GM21825 (cell line): ENCODE results near the gene NOS1.
"Not testable (repeated sequence)": the region's sequence is repeated elsewhere in the genome, so short reads cannot be mapped to it uniquely, and the experiment has no call there.

Experiments used
- ATAC-seq: cut with Tn5 transposase; IDR thresholded peaks from one replicate; pipeline ENCODE4 v1.9.1; 2021; ENCODE audit warnings: mild to moderate bottlenecking, moderate library complexity; ENCODE audit not compliant: unreplicated experiment

NOS1 gene

DNA sequence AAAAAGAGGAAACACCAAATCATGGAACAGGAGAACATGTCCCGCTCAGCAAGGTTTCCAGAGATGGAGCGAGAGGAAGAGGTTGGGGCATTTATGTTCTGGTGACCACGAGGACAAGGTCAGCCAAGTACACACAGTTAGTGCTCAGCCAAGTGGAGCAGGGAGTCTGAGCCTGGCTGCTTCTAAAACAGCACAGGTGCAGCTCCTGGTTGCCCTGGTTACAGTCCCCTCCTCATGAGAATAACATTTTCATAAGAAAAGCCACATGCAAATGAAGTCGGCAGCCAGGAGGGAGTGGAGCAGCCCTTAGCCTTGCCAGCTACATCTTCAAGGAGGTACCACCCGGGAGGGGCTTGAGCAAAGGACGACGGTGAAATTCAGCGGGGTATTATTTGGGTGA lies 81.8 kb downstream of the NOS1 start:
- no peak for ATAC-seq

DNA sequence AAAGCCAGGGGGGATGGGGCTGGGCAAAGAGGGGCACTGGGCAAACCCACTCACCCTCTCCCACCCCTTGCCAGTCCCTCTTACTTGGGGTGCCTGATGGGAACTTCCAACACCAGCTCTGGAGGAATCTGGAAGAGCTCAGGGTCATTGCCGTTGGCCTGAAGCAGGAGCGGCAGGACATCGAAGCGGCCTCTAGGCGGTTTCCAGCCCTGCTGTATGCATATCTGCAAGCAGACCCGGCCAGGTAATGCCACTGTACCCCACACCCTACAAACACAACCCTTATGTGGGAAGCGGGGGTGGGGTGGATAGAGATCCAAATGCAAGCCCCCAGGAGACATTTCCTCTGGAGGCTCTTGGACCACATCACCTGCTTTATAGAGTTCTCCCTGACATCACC lies 83.6 kb downstream of the NOS1 start:
- no peak for ATAC-seq

DNA sequence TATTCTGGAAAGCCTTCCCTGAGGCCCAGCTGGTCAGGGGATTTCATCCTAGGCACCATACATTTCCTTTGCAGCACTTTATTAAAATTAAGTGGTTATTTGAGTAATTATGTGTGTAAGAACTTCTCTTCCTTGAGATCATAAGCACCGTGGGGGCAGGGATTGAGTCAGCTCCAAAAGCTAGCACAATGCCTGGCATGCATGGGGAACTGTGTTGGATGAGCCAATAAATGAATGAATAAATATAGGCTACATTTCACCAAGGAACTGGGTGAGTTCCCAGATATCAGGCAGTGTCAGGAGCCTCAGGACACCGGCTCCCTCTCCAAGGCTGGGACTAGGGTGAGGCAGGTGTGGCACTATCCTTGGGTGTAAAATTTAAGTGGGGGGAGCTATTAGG lies 88.3 kb downstream of the NOS1 start:
- ATAC-seq: no peak

DNA sequence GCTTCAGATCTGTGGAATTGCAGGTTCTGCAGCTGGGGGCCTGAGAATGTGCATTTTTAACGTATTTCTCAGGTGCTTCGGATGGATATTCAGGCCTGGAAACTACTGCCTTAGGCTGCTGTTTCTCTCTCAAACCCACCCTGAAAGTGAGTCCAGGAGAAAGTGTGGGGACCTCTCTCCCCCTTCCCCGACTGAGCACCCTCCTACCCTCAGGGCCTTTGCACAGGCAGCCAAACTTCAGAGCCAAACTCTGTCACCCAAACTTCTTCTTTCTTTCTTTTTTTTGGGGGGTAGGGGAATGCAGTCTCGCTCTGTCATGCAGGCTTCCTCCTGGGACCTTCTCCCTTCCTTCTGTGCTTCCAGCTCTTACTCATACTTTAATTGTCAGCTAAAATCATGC lies 88.7 kb downstream of the NOS1 start:
- ATAC-seq: no peak

DNA sequence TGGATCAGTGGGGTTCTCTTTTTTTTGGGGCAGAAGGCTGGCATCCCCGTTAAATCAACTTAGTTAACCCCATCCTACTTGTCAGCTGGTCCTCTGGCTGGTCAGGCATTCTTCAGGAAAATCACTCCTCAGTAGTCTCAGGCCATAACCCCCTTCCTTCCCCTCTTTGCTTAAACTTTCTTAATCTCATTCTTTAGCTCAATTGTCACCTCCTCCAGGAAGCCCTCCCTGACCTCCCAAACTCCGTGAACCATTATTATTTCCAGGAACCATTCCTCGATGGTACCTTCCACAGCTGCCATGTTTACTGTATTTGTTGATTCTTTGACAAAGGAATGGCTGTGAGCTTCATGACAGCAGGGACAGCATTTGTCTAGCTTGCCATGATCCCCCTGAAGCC lies 98.7 kb downstream of the NOS1 start:
- ATAC-seq: no peak

DNA sequence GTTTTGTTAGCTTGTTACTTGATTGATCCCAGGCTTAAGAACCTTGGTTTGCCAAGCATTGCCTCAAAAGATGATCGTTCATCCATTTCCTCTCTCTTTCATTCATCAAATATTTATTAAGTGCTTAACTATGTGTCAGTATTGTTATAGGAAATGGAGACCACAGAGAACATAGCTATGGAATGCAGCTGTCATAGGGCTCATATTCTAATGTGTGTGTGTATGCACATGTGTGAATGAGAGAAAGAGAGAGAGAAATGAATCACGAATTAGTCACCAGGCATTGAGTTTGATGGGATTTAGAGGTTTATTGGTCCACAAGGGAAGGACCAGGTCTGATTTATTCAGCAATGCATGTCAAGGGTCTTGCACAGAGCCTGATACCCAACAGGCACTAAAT lies 100.2 kb downstream of the NOS1 start:
- ATAC-seq: no peak

DNA sequence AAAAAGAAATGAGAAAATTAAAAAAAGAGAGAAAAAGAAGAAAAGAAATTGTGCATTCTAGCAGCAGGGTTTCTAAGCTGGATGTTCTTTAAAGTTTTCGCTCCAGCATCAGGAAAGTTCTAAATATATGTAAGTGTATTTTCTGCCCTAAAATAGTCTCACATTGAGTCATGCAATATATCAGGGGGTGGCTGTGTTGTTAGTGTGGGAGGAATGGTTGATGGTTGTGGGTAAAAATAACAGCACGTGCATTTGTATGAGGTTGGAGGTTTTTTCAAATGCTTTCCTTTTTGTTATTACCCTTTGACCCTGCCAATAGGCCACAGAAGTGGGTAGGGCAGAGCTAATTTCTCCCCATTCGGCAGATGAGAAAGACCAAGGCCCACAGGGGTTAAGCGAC lies 106.0 kb downstream of the NOS1 start:
- no peak for ATAC-seq

DNA sequence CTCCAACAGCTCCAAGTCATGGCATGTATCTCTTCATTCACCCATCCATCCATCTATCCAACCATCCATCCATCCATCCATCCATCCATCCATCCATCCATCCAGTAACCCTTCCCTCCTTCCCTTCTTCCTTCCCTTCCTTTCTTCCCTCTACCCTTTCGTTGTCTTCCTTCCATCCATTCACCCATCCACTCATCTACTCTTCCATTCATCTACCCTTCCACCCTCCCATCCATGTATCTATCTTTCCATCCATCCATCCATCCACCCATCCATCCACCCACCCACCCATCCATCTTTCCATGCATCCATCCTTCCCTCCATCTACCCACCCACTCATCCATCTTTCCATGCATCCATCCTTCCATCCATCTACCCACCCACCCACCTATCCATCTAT lies 117.9 kb downstream of the NOS1 start:
- ATAC-seq: no peak

DNA sequence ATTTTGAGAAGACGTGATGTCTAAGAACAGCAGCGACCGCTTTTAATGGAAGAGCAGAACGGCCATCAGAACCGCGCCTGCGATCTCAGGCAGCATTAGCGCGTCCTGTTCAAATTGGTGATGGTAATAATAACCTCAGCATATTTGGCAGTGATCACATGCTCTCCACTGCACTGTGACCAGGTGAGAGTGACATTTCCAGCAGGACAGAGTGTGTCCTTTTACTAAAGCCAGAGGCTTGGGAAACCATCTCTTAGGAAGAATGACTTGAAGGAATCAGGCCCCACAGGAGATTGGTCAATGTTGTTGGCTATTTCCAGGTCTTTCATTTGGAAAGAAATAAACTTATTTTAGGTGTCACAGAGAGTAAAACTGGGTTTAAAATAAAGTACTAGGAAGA lies 119.7 kb downstream of the NOS1 start:
- no peak for ATAC-seq

DNA sequence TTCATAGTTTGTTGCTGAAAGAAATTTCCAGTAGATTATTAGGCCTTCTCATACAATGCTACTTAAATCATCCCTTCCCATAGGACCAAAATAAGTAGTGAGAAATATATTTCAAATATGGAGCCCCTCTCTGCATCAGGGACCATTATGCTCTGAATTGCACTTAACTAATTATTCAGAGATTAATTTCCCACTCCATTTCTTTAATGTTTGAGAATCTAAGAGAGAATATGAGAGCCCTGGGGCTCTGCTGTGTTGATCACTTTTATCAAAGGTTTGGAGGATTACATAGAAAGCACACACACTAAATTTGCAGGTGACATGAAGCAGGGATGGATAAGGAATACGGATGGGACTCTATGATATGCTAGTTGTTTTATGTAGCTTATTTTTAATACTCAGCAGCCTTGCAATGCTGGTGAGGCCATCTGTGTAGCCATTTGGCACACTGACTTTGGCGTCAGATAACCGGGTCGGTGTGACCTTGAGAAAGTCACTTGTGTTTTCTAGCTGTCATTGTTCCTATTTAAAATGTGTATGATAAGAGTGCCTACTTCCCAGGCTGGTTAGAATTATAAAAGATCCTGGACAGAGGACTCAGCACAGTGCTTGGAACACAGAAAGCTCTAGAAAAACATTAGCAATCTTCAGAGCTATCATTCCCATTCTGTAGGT lies 121.2 kb downstream of the NOS1 start:
- ATAC-seq: no peak

DNA sequence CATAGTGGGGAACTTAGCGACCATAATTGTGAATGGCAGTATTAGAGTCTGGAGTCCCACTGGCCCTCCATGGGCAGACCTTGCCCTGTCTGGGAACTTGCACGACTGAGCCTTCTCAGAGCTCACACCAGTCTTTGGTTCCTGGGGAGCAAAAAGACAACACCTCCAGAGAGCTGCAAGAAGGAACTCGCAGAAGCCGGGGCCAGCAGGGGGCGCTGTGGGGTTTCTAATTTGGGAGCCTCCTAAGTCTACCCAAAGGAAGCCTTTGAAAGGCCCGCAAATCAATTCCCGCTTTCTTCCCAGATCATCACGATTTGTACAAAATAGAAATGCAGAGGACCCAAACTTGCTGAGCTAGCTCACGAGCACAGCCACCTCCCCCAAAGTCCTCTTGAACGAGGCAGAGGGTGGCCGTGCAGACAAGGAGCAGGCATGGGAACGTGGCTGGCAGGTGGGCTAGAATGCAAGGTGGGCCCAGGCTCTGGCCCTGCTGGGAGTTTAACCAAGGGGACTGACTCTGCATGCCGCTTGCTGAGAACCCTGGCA lies 124.9 kb downstream of the NOS1 start:
- no peak for ATAC-seq

DNA sequence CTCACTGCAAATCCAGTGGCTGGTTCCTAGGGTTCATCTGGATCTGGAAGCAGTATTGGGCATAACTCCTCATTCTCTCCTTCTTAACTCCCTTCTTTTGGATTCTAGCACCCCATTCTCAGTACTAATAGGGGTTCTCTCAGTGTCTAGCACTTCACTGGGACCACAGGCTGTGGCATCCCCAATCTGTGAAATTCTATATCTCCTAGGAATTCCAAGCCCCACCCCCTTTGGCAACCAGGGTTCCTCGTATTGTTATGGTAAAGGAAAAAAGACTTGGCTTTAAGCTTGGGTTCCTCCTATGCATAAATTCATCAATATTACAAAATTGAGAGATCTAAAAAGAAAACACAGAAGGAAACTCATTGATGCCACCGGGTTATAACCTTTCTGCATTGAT lies 126.2 kb downstream of the NOS1 start:
- ATAC-seq: no peak

DNA sequence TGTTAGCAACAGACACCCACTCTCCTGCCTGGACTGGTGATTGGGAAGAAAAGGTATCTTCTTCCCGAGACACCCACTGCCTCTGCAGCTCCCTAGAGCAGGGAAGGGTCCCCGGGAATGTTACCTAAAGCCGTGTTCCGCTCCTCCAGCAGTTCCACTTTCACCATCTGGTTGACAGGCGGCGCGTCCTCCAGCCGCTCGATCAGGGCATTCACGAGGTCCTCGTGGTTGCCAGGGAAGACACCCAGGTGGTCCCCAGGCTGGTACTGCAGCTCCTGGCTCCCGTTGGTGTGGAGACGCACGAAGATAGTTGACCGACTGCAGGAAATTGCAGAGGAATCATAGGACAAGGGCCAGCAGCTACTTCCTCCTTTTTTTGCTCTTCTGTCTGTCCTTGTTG lies 127.0 kb downstream of the NOS1 start:
- ATAC-seq: no peak

DNA sequence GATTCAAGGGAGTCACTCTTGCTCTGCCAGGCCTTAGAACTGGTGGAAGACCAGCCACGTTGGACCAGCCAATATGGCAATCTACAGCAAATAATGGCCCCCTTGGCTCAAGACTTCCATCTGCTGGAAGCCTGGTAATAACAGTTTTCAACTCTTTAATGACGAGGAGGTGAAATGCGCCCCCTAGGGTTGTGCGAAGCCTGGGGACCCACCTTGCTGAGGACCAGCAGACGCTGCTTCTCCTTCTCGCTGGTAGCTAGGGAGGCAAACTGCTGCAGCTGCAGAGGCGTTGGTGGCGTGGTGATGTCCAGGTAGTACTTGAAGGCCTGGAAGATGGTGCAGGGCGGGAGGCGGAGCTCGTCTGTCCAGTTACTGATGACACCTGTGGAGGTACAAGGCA lies 129.7 kb downstream of the NOS1 start:
- ATAC-seq: no peak

DNA sequence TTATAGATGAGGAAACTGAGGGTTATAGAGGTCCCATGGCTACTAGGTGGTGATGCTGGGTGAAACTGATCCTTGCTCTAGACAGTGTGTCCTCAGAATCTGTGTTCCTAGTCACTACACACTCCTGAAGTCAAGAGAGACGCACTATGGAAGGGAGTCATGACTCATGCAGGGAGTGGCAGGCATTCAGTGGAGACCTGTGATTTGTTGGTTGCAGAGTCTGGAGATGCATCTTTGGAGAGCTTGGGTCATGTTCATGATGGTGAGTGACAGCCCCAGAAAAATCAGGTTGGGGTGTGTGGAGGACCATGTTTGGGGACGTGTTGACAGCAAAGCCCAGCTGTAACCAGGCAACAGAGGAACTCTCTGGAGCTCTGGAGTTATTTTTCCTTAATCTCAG lies 133.2 kb downstream of the NOS1 start:
- no peak for ATAC-seq

DNA sequence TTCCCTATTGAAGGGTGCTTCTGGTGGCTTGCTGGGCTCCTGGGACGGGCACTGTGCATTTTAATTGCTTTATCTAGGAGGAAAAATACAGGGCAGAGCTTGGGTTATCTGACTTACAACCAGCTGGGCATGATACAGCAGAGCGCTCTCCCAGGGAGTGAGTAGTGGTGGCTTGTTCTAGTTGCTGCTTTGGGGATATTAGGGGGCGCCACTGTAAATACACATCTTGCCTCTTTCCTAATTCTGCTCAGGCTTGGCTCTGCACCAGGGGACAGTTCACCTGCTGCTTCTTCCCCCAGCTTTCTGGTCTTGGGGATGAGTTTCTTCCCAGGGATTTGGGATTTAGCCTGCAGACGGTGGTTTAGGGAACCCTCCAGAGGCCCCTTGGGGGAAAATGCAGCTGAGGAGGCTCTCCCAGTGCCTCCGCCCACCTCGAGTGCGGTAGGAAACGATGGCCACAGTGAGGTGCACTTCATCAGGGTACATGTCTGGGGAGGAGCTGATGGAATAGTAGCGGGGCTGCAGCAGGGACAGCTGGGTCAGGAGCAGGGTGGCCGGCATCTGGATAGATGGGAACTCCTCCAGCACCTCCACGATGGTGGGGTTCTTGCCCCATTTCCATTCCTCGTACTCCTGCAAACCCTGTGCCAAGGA lies 134.3 kb downstream of the NOS1 start:
- no peak for ATAC-seq

DNA sequence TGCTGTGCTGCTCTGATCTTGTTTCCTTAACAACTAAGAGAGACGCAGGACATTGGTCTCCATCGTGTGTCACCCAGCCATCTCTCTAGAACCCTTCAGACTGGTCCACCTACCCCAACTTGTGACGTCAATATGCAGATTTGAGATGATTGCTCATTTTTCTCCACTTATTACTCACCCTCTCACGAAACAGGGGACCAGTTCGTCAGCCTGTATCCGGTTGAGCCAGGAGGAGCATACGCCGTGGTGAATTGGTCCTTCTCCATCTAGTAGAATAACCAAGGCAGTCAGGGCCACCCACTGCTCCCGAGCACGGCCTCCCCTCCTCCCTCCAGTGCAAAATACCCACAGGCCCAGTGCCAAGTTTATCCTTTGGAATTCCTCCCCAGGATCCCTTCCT lies 134.9 kb downstream of the NOS1 start:
- no peak for ATAC-seq

DNA sequence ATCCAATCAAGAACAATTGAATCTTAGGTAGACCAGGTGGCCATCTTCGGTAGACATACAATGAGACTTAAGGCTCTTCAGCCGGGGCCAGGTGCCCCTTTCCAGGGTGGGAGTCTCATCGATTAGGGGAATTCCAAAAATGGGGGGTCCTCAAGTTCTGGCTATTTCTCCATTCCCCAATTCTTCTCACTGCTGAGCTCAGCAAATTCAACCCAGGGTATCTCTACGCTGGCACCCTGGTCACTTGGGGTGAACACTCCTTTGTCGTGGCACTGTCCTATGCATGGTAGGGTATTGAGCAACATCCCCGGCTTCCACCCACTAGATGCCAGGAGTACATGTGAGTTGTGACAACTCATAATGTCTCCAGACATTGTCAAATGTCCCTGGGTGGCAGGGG lies 136.2 kb downstream of the NOS1 start:
- no peak for ATAC-seq

DNA sequence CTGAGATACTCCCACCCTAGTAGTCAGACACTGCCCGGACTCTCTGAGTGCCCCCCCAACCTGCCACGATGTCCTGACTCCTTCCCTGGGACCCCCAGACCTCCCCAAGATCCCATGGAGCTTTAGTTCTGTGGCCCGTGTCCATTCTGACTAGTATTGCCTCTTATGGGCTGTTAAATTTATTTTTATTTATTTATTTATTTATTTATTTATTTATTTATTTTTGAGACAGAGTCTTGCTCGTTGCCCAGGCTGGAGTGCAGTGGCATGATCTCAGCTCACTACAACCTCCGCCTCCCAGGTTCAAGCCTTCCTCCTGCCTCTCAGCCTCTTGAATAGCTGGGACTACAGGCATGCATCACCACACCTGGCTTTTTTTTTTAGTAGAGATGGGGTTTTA lies 140.5 kb downstream of the NOS1 start:
- ATAC-seq: not testable (repeated sequence)

DNA sequence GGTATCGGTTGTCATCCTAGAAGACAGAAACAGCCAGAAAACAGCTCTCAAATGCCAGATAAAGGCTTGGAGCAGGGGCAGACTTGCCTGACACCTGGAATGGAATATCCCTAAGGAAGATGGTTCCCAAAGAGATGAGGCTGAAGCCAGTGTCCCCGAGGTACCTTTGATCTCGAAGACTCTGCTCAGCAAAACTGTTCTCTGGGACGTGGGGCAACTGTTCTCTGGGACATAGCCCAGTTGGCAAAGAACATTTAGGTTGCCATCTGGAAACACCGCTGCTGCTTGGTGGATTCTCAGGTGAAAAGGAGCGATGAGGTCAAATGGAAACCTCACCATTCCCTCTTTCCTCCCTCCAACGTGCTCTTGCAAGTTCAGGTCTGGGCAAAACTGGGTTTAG lies 143.3 kb downstream of the NOS1 start:
- no peak for ATAC-seq

DNA sequence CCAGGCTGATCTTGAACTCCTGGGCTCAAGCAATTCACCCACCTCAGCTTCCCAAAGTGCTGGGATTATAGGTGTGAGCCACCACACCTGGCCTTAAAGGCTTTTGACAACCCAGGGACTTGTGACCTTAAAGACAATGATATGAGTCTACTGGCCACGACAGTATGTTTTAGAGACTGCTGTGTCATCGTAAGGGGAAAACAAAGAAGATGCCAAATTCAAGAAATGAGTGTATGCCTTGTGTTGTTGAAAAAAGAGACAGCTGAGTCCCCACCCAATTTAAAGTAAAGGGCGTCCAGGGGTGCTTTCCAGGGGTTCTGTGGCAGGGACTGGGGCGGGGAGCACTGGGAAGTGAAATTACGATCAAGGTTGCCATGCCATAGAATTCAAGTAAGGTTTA lies 144.7 kb downstream of the NOS1 start:
- ATAC-seq: no peak

DNA sequence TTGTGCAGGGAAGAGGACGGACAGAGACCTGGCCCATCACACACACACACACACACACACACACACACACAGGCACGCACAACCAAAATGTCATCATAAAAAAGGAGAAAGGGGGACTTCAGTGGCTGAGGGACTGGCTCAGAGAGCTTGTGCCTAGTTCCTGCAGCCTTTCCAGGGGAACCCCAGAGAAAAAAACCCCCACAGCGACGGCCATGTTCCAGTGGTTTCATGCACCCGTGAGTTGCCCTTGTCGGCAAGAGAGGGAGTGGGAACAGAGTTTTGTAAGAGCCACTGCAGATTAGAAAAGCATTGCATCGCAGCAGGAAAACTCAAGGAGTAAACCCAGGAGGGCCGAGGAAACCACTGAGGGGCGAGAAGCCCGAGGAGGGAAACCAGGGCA lies 146.6 kb downstream of the NOS1 start:
- no peak for ATAC-seq

DNA sequence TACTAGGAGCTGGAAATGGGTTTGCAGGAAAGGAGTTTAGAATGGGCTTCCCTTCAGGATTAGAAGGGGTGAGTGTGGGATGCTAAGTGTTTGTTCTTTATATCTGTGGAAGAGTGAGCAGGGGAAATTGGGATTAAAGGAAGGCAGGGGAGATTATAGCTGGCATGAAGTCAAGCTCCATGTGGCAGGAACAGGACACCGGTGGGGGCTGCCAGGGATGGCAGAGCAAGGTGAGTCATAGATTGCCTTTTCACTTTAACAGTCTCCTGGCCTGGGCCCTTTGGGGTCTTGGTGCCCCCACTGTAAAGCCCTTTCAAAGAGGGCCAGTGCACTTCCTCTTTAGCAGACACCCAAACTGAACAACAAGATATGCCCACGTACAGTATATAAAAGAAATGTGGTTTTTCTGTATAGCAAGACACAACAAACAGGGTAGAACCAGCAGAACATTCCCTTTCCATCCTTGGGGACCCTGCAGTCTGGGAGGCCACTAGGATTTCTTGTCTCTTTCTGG lies 148.1 kb downstream of the NOS1 start:
- ATAC-seq: no peak
